Inflammatory macrophage treated with lipopolysaccharide for 1 hour (primary cell): ENCODE data around the gene PRRG1.
"Not testable (repeated sequence)": the region's sequence is repeated elsewhere in the genome, so short reads cannot be mapped to it uniquely, and the experiment has no call there.

Experiments used
- DNase-seq, 2 donors: peaks; one replicate each; pipeline ENCODE4 v3.0.0-alpha.2; 2020 to 2022

PRRG1 gene

DNA sequence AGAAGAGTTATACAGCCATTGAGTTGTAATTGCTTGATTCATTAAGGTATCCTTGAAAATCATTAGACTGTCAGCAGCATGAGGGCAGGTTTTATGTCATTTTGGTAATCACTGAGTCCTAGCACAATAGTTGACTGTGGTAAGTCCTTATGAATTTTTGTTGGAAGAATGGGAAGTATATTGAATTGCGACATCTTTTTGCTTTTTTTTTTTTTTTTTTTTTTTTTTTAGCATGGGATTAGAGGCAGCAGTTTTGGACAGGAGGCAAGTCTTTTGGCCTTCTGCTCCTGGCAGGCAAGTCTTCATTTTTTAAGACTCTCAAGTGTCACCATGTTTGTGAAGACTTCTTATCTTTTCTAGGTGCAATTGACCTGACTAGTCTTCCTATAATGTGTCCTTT, 29.7 kb downstream of the PRRG1 start:
- DNase-seq = no peak

DNA sequence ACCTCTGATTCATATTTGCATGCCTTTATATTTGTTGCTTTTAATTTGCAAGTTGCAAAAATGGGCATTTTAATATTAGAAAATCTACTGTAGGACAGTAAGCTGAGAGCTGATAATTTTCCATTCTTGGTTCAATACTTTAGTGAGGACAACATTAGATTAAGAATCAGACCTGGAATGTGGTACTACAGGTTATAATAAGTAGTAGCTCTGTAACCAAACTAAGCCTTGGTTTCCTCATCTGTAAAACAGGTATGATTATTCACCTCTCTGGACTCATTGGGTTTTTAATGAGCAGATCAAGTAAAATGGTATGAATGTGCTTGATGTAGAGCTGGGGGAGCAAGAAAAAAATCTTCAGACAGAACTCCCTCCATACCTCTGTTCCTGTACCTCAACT, 31.1 kb downstream of the PRRG1 start:
- no peak for DNase-seq

DNA sequence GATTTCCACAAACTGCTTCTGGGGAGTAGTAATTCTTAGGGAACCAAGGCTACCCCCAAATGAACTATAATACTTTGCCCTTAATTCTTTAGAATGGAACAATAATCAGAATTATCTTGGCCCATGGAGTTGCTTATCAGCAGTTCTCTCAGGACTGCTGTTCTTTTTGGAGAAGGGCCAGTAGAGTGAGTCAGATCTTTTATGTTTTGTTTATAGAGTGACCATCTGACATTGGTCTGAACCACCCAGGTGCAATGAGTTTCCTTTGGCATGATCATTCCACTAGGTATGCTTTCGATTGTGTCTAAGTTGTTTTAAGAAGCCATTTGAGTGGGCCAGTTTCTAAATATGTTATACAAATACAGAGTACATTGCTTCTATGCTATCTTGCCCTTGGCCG, 31.8 kb downstream of the PRRG1 start:
- no peak for DNase-seq

DNA sequence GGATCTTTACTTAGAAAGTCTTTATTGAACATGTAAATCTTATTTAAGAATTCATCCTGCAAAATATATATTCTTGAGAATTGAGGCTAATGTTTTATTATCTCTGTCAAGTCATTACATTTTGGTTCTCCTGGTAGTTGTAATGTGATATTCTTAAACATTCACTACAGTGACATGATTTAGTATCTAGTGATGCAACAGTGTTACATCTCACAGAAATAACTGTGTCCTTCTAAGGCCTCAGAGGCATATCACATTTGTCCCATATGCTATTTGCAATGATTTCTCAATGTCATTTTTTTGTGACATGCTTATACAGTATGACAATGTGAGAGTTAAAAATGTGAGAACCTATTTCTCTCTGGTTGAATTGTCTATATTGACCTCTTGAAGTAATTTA, 34.1 kb downstream of the PRRG1 start:
- DNase-seq = no peak

DNA sequence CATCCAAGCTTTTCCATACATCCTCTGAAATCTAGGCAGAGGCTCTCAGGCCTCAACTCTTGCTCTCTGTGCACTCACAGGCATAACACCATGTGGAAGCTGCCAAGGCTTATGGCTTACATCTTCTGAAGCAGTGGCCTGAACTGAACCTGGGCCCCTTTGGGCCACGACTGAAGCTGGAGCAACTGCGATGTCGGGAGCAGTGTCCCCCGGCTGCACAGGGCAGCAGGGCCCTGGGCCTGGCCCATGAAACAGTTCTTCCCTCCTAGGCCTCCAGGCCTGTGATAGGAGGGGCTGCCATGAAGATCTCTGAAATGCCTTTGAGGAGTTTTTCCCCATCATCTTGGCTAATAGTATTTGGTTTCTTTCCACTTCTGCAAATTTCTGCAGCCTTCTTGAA, 39.2 kb downstream of the PRRG1 start:
- no peak for DNase-seq

DNA sequence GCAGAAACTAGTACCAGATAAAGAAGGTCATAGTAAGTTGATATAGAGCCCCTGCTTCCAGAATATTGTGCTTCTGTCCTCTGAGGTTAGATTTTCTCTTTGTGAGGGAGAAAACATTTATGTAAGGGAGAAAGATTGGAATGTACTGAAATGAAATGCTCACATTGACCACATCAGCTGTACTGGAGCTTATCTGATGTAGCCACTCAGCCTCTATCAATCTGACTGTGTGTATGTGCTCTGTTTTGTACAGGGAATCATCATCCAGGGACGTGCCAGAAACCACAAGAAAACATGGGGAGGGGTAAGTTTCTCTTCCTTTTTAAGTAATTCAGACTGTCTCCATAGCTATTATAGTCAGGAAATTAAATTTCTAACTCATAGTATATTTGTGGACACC, 56.8 kb downstream of the PRRG1 start:
- DNase-seq = no peak

DNA sequence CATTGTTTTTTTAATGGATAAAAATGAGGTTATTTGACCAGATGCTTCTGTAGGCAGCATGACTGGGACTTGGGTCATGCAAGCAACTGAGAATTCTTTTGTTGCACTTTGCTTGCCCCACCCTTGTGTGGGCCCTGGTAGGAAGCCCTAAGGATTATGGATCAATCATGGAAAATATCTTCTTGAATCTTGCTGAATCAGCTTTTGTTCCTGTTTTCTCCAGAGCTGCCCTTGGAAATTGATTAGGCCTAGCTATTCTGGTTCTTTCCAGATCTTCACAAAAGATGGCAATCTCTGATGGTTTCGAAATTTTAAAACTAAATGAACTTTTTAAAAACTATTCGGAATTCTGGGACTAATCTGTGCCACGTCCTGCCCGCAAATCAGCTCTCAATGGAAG, 58.6 kb downstream of the PRRG1 start:
- DNase-seq = no peak

GRCh38 chrX:37409278-37409677, 60.1 kb downstream of the PRRG1 start:
- DNase-seq = no peak

GRCh38 chrX:37420185-37420584, 71.0 kb downstream of the PRRG1 start:
- no peak for DNase-seq

DNA sequence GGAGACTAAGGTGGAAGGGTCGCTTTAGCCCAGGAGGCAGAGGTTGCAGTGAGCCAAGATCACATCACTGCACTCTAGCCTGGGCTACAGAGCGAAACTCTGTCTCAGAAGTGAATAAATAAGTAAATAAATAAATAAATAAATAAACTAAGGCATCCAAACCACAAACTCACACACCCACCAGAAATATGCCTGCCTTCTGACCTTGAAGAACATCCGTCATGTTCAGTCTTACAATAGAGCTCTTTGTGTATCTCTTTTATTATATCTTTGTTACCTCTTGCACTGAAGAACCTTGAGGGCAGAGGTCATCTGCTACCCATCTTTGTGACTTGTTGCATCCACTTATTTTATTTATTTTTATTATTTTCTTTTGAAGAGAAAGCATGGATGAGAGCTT, 71.6 kb downstream of the PRRG1 start:
- DNase-seq = no peak

- no peak for DNase-seq
Observed at GRCh38 chrX:37424000-37424429, 74.9 kb downstream of the PRRG1 start.

DNA sequence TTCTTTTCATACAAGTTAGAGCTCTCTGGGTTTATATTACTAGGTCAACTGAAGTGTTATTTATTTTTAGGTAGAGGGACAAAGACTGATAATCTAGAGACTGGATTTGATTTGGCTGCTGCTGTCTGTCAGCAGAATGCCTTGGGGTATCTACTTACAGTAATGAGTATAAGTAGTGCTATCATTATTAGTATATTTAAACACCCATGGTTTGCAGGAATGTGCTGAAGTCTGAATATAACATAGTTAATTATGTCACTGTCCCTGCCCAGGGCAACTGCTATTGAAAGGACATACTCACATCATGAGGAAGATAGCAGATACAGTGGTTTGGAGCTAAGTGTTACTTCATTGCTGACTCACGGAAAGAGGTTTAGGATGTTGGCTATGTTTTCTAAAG, 76.2 kb downstream of the PRRG1 start:
- no peak for DNase-seq

- DNase-seq = not testable (repeated sequence)
Observed at GRCh38 chrX:37428962-37429361, 79.8 kb downstream of the PRRG1 start.

DNA sequence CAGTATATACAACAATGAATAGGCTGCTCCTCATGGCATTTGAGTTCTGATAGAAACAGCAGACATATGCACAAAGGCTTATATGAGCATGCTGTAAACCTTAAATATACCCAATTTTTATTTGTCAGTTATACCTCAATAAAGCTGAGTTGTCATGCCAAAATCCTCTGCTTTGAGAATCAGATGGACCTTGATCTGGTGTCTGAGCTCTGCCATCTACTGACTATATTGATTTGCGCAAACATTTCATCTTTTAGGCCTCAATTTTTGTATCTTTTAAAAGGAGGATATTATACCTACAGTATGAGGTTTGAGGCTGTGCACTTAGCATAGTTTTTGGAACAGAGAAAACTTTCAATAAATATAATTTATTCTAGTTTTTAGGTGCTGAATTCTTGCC, 85.2 kb downstream of the PRRG1 start:
- DNase-seq = no peak

DNA sequence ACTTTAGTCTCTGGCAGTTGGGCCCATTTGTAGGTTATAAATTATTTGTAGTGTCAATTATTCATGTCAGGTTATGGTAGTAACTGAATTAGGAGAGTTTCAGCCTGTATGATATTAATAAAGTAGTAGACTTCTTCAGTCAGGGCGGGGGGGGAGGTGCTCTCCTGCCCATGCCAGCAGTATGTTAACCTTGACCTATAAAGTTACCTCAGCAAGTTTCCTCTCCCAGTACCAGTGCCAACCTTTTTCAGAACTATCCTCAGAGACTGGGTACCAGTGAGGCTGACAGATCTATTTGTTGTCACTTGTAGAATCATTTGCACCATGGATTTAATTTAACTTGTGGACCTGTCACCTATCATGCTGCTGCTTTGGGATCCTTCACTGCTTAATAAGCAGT, 88.0 kb downstream of the PRRG1 start:
- DNase-seq = no peak

DNA sequence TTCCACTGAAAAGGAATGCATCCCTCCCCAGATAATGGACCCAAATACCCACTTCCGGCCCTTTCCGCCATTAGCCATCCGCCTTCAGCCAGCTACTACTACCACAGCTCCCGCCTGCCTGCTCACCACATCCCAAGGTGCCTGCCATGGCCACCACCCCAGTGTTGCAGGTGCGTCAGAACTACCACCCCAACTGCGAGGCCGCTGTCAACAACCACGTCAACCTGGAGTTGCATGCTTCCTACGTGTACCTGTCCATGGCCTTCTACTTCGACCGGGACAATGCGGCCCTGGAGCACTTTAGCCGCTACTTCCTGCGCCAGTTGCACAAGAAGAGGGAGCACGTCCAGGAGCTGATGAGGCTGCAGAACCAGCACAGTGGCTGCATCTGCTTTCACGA, 92.2 kb downstream of the PRRG1 start:
- no peak for DNase-seq

DNA sequence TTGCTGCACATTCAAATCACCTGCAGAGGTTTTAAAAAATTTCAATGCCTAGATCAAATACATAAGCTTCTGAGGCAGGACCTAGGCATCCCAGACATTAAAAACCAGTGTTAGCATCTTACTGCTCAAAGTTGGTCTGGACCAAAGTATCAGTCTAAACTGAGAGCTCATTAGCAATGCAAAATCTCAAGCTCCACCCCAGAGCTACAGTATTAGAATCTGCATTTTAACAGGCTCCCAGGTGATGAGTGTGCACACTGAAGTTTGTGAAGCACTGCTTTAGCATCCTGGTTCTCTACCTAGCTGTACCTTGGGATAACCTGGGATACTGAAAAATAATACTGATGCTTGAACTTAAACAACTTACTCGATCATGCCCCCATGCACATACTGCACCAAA, 96.0 kb downstream of the PRRG1 start:
- no peak for DNase-seq

GRCh38 chrX:37453821-37454220, 104.7 kb downstream of the PRRG1 start:
- no peak for DNase-seq

DNA sequence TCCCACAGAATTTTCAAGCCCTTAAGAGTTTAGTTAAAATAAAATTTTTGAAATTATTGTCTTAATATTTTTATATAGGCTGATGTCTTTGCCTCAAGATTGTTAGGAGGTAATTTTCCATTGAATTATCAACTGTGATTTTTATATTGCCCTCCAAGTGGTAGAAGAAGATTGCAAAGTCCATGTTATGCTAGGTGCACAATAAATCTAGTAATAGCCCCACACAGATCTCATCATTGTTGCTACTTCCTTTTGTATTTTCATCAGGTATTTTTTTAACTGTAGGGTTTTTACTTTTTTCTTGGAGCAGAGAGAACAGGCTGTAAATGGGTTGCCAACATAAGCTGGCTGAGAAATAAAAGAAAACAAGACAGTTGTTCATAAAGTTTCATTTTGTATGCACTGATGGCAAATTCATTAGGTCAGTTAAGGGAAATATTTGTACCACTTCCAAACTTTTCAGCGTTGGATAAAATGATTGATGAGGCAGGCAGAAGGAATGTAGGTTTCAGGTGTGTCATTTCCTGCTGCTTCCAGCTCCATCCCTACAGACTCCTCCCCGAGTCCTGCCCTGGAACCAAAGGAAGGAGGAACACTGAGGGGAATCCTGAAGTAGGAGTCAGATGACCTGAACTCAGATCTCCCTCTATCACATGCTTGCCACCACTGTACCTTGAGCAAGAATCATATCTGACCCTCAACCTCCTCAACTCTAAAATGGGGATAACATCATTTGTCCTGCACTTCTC, 105.5 kb downstream of the PRRG1 start:
- DNase-seq = no peak

- DNase-seq = no peak
Observed at GRCh38 chrX:37455381-37455780, 106.2 kb downstream of the PRRG1 start.

GRCh38 chrX:37460285-37460684, 111.1 kb downstream of the PRRG1 start:
- not testable (repeated sequence) for DNase-seq

- DNase-seq = no peak
Observed at GRCh38 chrX:37462346-37462745, 113.2 kb downstream of the PRRG1 start.

GRCh38 chrX:37468124-37468739, 119.1 kb downstream of the PRRG1 start:
- DNase-seq = no peak

- no peak for DNase-seq
Observed at GRCh38 chrX:37470711-37471110, 121.5 kb downstream of the PRRG1 start.

DNA sequence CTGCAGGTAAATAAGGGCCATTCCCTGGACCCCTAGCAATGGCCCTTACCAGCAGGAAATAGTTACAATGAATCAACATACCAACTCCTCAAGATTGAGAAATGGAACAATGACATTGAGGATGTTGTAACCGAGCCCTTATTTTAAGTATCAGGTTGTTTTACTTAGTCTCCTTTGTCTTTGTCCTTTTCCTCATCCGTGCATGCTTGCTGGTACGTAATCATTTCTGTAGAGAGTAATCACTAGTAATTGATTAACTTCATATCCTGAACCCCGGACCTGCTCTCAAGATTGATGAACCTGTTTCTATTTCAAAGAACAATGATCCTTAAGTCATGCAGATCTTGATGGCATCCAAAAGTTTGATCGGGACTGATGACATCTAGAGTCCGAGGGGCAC, 123.7 kb downstream of the PRRG1 start:
- no peak for DNase-seq
